Hippocampal formation (tissue), 2 donors: Measurements from ENCODE around the gene AIM2.
"Not testable (repeated sequence)": the region's sequence is repeated elsewhere in the genome, so short reads cannot be mapped to it uniquely, and the experiment has no call there.

ENCODE experiments used
- DNase-seq, 2 donors: peaks; one replicate each; lab custom pipeline; 2025; lab: John Stamatoyannopoulos, UW

Gene AIM2

GRCh38 chr1:159079525-159079924 lies 3.0 kb upstream of the AIM2 start:
- no peak for DNase-seq

- DNase-seq = no peak
Observed at GRCh38 chr1:159077120-159077961, 775 bp upstream of the AIM2 start.

- peak in 1 of 2 donors; percentile 77 for DNase-seq
Observed at GRCh38 chr1:159071970-159072582, 4.5 kb downstream of the AIM2 start.

- no peak for DNase-seq
Observed at GRCh38 chr1:159068886-159069285, 7.7 kb downstream of the AIM2 start.

- DNase-seq = peak in 1 of 2 donors; percentile 55
Observed at GRCh38 chr1:159067699-159068621, 8.6 kb downstream of the AIM2 start.

GRCh38 chr1:159066108-159066507 lies 10.5 kb downstream of the AIM2 start:
- no peak for DNase-seq

- no peak for DNase-seq
Observed at GRCh38 chr1:159065106-159065505, 11.5 kb downstream of the AIM2 start.

- DNase-seq = no peak
Observed at GRCh38 chr1:159058751-159059150, 17.8 kb downstream of the AIM2 start.

GRCh38 chr1:159056069-159056698 lies 20.4 kb downstream of the AIM2 start:
- peak in 1 of 2 donors; percentile 34 for DNase-seq

GRCh38 chr1:159055181-159055641 lies 21.4 kb downstream of the AIM2 start:
- DNase-seq = no peak

- no peak for DNase-seq
Observed at GRCh38 chr1:159054427-159054826, 22.1 kb downstream of the AIM2 start.

- DNase-seq = no peak
Observed at GRCh38 chr1:159051436-159051835, 25.1 kb downstream of the AIM2 start.

- not testable (repeated sequence) for DNase-seq
Observed at GRCh38 chr1:159046486-159046885, 30.1 kb downstream of the AIM2 start.

- no peak for DNase-seq
Observed at GRCh38 chr1:159040893-159041724, 35.5 kb downstream of the AIM2 start.

GRCh38 chr1:159040206-159040605 lies 36.4 kb downstream of the AIM2 start:
- DNase-seq = no peak

GRCh38 chr1:159030877-159031447 lies 45.6 kb downstream of the AIM2 start:
- DNase-seq = no peak

- DNase-seq = no peak
Observed at GRCh38 chr1:159030311-159030710, 46.3 kb downstream of the AIM2 start.

GRCh38 chr1:159026841-159027240 lies 49.7 kb downstream of the AIM2 start:
- DNase-seq = not testable (repeated sequence)

GRCh38 chr1:159025043-159025442 lies 51.5 kb downstream of the AIM2 start:
- no peak for DNase-seq

GRCh38 chr1:159023723-159024122 lies 52.8 kb downstream of the AIM2 start:
- DNase-seq = no peak
